Nephron progenitor cell (in vitro differentiated cells): ENCODE results near the gene RFX2.

Source experiments
- DNase-seq: peaks from one replicate; pipeline ENCODE4 v3.0.0; 2021
- H3K27ac Mint-ChIP-seq: 2 replicates; pipeline ENCODE4 v1.8.0; 2021; ENCODE audit warnings: mild to moderate bottlenecking, moderate library complexity, mixed read lengths
- H3K27me3 Mint-ChIP-seq: 2 replicates; pipeline ENCODE4 v1.8.0; 2021; ENCODE audit warnings: mild to moderate bottlenecking, low read depth, mixed read lengths; ENCODE audit not compliant: poor library complexity
- H3K36me3 Mint-ChIP-seq: 2 replicates; pipeline ENCODE4 v1.8.0; 2021; ENCODE audit warnings: low read depth, mixed read lengths
- H3K4me1 Mint-ChIP-seq: 2 replicates; pipeline ENCODE4 v1.8.0; 2021; ENCODE audit warnings: mixed read lengths
- H3K4me3 Mint-ChIP-seq: 2 replicates; pipeline ENCODE4 v1.8.0; 2021; ENCODE audit warnings: mild to moderate bottlenecking, moderate library complexity, mixed read lengths
- H3K9me3 Mint-ChIP-seq: 2 replicates; pipeline ENCODE4 v1.8.0; 2021; ENCODE audit warnings: mild to moderate bottlenecking, moderate library complexity, mixed read lengths
- TF ChIP-seq, protein P1 (sequence below): fragments of 200-600 bp; sonication (generic); IDR thresholded peaks from 2 replicates; pipeline ENCODE4 v1.5.0; 2021; ENCODE audit warnings: antibody characterized with exemption

The RFX2 gene

GRCh38 chr19:6097911-6098310 is 12.4 kb downstream of the RFX2 start:
- Mint-ChIP-seq H3K4me1 (peaks cover 47% of the 10 kb centered on the region), H3K27me3 (peaks cover 15% of the 10 kb centered on the region), H3K36me3 (peaks cover 13% of the 10 kb centered on the region), H3K27ac (peak overlapping the region; percentile 83), H3K4me3 (no peak overlapping the region), H3K9me3 (peaks cover 12% of the 10 kb centered on the region)
- TF ChIP-seq, protein P1, sequence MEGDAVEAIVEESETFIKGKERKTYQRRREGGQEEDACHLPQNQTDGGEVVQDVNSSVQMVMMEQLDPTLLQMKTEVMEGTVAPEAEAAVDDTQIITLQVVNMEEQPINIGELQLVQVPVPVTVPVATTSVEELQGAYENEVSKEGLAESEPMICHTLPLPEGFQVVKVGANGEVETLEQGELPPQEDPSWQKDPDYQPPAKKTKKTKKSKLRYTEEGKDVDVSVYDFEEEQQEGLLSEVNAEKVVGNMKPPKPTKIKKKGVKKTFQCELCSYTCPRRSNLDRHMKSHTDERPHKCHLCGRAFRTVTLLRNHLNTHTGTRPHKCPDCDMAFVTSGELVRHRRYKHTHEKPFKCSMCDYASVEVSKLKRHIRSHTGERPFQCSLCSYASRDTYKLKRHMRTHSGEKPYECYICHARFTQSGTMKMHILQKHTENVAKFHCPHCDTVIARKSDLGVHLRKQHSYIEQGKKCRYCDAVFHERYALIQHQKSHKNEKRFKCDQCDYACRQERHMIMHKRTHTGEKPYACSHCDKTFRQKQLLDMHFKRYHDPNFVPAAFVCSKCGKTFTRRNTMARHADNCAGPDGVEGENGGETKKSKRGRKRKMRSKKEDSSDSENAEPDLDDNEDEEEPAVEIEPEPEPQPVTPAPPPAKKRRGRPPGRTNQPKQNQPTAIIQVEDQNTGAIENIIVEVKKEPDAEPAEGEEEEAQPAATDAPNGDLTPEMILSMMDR, result no peak
- DNase-seq, result no peak

DNA sequence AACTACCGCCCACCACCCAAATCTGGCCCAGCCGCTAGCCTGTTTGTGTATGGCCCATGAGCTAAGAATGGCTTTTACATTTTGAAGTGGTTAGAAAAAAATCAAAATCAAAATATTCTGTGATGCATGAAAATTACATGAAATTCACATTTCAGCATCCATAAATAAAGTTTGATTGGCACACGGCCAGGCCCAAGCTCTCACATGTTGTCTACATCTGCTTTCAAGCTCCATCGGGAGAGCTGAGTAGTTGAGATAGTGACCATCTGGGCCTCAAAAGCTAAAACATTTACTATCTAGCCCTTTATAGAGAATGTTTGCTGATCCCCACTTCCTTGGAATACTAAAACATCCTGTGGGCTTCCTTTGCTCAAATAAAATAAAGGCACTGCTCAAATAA is 14.5 kb downstream of the RFX2 start:
- Mint-ChIP-seq H3K36me3 (no peaks in the 10 kb centered on the region), H3K27me3 (peaks cover 23% of the 10 kb centered on the region), H3K9me3 (no peaks in the 10 kb centered on the region), H3K27ac (no peak overlapping the region), H3K4me1 (peaks cover 54% of the 10 kb centered on the region), H3K4me3 (no peak overlapping the region)
- TF ChIP-seq, protein P1, result no peak
- DNase-seq, result no peak

DNA sequence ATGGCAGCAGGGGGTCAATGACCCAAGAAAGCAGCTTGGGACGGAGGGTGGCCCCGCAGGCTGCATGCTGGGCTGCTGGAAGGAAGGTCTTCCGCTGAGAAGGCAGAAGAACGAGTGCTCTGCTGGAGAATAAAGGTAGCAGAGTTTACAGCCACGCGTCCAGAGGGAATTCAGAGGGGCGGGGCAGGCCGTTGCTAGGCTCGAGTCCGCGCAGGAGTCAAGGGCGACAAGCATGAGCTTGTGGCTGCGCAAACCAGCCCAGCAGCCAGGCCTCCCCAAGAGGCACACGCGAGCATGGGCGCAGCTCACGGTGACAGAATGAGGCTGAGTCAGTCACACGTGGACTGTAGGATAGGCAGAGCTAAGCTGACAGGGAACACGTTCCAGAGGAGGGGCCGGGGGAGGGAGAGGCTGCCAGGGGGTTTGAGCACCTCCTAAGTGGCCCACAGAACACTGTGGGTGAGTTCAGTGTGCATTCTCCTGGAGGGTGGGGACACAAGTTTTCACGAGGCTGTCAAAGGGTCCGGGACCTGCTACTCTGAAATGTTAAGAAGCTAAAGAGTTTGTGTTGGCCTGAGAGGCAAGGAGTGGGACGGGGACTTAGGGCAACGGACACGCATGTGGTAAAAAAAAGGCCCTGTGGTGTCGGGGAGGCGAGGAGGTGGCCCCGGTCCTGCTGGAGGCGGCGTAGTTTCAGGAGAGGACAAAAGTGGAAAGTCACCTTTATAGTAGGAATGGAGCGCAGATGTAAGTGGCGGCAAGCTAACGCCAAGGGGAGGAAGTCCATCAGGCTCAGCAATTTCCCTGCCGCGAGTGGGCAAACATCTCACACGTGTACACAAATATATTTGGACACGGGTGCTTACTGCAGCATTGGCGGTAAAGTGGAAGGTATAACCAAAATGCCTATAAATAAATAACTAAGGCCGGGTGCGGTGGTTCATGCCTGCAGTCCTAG is 17.7 kb downstream of the RFX2 start:
- TF ChIP-seq, protein P1, result no peak
- peak overlapping the region; percentile 70 for H3K4me3 Mint-ChIP-seq
- H3K36me3 Mint-ChIP-seq, result no peaks in the 10 kb centered on the region
- DNase-seq, result peak; percentile 78
- H3K27me3 Mint-ChIP-seq, result peaks cover 43% of the 10 kb centered on the region
- peaks cover 36% of the 10 kb centered on the region for H3K4me1 Mint-ChIP-seq
- H3K9me3 Mint-ChIP-seq, result no peaks in the 10 kb centered on the region
- H3K27ac Mint-ChIP-seq, result peak overlapping the region; percentile 17

DNA sequence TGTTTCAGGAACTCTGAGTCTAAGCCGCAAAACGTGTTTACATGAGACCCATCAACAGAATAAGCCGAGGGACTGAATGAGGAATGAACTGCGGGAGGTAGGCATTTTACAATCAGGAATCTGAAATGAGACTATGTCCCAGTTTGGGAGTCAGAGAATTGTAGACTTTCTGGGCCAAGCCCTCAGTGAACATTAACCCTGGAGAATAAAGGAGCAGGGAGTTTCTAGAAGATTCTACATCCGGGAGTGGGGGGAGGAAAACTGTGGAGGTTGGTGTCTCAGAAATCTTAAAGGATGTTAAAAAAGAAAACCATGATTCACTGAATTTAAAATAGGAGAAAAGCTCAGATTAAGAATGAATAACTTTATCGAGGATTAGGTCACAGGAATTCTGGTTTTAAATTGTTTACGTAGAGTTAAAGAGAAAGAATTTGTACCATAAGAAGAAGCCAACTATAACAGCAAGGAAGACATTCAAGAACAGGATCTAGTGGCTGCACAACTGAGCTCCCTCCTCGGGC is 18.5 kb downstream of the RFX2 start:
- Mint-ChIP-seq H3K27me3 (peaks cover 45% of the 10 kb centered on the region), H3K9me3 (no peaks in the 10 kb centered on the region), H3K27ac (no peak overlapping the region), H3K4me1 (peaks cover 40% of the 10 kb centered on the region), H3K4me3 (peak overlapping the region; percentile 70), H3K36me3 (no peaks in the 10 kb centered on the region)
- TF ChIP-seq, protein P1, result no peak
- DNase-seq, result no peak

DNA sequence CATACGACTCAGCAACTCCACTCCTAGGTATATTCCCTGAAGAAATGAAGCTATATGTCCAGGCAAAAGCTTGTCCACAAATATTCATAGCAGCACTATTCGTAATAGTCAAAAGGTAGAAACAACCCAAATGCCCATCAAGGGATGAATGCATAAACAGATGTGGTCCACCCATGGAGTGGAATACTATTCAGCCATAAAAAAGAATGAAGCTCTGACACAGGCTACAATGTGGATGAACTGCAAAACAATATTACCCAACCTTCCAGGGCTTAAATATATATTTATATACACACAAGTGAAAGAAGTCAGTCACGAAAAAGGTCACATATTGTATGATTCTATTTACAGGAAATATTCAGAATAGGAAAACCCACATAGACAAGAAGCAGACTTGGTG is 19.7 kb downstream of the RFX2 start:
- TF ChIP-seq, protein P1, result no peak
- no peak for DNase-seq
- Mint-ChIP-seq H3K4me3 (no peak overlapping the region), H3K27ac (no peak overlapping the region), H3K27me3 (peaks cover 49% of the 10 kb centered on the region), H3K9me3 (no peaks in the 10 kb centered on the region), H3K36me3 (no peaks in the 10 kb centered on the region), H3K4me1 (peaks cover 46% of the 10 kb centered on the region)
